ENCODE results near the gene KMT2B.
"Not testable (repeated sequence)": the region's sequence is repeated elsewhere in the genome, so short reads cannot be mapped to it uniquely, and the experiment has no call there.

Gene KMT2B

GRCh38 chr19:35760711-35761349, 43.0 kb downstream of the KMT2B start:
- DNase-seq: no peak

DNA sequence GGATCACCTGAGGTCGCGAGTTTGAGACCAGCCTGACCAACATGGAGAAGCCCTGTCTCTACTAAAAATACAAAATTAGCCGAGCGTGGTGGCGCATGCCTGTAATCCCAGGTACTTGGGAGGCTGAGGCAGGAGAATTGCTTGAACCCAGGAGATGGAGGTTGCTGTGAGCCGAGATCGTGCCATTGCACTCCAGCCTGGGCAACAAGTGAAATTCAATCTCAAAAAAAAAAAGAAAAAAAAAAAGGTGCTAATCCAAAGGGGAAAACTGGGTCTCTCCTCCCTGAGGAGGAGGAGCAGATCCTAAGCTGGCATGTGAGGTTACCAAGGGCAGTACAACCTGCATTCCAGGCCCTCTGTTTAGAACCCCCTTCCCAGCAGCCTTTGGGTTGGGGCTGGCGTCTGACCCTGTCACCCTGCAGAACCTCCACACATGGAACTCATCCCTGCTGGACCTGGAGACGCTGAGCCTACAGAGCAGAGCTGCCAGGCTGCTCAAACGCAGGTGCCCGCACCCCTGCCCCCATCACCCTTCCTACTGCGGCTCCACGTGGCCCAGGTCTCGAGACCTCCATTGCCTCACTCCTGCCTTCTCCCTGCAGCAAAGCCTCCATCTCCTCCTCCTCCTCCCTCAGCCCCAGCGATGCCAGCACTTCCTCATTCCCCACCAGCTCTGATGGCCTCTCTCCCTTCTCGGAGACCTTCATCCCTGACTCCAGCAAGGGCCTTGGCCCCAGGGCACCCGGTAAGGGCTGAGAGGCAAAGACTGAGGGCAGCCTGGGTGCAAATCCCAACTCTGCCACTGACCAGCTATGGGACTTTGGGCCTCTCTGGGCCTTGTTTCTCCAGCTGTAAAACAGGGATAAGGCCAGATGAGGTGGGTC, 46.9 kb downstream of the KMT2B start:
- no peak for DNase-seq

DNA sequence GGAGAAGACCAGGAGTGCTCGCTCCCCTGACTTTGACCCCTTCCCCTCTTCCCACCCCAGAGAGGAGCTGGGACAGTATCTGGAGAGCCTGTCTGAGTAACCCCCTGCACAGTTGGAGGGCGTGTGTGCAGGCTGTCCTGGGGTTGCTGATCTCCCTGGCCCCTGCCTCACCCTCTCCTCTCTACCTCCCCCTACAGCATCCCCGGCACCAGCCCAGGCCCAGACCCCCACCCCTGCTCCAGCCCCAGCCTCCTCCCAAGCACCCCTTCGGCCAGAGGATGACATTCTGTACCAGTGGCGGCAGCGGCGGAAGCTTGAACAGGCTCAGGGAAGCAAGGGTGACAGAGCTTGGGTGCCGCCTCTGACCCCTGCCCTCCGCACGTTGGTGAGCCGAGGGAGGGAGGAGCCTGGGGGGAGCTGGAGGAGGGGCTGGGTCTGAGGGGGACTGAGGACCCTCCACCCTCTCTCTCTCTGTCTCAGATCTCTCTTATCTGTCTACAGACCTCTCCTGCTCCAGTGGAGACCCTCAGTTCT, 48.8 kb downstream of the KMT2B start:
- no peak for DNase-seq

DNA sequence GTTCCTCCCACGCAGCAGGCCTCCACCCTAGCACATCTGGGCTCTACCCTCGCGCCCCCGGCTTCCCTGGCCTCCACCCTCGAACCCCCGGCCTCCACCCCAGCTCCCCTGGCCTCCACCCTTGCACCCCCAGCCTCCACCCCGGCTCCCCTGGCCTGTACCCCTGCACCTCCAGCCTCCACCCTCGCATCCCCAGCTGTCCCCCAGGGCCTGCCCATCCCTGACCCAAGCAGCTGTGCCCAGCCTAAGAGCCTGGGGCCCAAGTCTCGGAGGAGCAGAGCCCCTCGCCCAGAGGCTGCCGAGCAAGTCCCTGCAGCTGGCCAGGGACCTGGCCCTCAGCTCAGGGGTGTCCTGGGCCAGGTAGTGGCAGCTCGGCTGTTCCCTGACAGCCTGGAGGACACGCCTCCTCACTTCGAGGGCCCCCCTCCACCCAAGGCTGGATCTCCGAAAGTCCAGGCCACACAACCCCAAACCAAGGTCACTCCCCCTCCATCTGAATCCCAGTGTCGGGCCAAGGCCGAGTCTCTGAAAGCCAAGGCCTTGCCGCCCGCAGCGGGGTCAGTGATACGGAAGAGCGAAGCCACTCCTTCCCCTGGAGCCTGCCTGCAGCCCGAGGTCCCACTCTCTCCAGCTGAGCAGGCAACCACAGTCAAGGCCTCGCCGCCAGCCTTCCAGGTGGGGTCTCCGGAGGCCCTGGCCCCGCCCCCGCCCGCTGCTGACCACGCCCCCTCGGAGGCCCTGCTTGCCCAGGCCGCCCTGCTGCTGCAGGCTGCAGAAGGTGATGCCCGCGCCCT, 49.7 kb downstream of the KMT2B start:
- no peak for DNase-seq

DNA sequence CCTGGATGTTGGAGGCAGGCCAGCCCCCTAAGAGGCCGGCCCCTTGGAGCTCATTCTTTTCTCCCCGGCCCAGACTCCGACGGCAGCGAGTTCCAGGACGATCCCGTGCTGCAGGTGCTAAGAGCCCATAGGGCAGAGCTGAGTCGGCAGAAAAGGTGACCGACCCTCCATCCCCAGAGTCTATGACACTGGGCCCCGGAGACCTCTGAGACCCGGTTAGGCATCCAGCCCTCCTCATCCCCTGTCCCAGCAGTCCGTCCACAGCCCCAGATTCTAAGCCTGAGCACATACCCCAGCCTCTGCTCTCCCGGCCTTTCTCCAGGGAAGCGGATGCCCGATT, 50.2 kb downstream of the KMT2B start:
- DNase-seq: no peak

DNA sequence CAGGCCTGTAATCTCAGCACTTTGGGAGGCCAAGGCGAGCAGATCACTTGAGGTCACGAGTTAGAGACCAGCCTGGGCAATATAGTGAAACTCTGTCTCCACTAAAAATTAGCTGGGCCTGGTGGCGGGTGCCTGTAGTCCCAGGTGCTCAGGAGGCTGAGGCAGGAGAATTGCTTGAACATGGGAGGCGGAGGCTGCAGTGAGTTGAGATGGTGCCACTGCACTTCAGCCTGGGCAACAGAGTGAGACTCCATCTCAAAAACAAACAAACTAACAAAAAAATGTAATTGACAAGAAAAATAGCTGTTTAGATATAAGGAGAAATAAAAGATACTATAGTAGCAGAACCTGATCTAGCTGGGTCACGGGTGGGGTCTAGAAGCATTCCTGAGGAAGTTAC, 54.6 kb downstream of the KMT2B start:
- not testable (repeated sequence) for DNase-seq

GRCh38 chr19:35773020-35773806, 55.4 kb downstream of the KMT2B start:
- peak; percentile 27 for DNase-seq

GRCh38 chr19:35774274-35775045, 56.7 kb downstream of the KMT2B start:
- DNase-seq: no peak

DNA sequence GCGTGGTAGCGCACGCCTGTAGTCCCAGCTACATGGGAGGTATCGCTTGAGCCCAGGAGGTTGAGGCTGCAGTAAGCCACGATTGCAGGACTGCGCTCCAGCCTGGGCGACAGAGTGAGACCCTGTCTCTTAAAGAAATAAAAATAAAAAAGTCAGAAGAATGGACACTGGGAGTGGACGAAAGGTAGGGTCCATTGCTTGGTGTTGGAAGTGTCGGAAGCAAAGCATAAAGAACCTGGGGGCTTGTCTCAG, 57.2 kb downstream of the KMT2B start:
- no peak for DNase-seq

DNA sequence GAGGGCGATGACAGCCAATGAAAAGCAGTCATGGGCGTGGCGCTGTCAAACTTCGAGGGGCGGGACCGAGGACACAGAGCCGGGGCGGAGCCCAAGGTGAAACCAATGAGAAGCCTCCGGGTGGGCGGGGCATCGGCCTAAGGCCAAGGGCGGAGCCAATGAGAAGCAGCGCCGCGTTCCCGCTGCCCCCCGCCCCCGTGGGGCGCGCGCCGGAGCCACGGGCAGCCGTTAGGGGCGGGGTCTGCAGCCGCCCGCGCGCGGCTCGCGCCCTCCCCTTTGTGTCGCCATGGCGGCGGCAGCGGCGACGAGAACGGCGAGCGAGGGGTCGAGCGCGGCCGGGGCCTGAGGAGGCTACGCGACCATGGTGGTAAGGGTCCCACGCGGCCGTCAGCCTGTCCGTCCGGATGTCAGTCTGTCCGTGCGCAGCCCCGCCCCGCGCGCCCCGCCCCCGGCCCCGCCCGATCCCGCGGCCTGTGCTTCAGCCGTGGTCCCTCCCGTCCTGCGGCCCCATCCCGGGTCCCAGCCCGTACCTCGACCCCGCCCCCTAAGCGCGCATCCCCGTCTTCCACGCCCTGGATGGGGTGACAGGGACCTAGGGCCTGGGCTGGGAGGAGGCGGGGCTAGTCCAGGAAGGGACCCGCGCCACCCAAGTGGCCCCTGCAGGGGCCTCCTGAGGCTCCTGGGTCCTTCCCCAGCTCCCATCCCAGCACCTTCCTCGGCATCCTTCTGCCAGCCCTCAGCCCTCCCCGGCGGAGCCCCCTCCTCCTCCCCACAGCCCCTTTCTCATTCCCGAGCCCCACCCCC, 57.7 kb downstream of the KMT2B start, which contains the start of gene ARHGAP33:
Gene ARHGAP33 (plus strand): TSS at position 267 of the 804 bp plus-strand sequence. CDS start 95 bp downstream, at position 362.
- DNase-seq: peak; percentile 99

DNA sequence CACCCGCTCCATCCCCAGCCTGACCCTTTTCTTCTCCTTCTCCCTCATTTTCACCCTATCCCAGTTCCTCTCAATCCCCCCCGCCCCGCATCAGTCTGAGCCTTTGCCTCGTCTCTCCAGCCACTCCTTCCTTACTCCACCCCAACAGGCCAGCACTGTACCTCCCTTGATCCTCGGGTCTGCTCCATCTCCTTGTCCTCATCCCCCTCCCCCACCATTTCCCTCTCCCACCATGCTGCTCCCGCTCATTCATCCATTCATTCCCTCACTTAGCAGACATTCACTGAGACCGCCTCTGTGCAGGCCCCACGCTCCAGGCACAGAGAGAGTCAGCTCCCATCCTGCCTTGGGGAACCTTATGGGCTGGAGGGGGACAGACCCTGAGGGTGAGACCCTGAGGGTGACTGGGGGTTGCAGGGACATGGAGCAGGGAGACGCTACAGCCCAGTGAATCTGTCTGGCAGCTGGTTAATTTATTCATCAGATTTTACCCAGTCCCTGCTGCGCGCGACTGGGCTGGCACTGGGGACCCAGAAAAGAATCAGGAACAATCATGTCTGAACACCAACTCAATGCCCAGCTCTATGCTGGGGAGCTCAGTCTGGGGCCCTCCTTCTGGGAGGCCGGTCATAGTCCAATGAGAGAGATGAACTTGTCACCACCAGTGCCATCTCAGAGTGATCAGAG, 58.4 kb downstream of the KMT2B start:
- DNase-seq: no peak

- no peak for DNase-seq
These were observed 59.5 kb downstream of the KMT2B start for GRCh38 chr19:35777086-35777841.

- DNase-seq: no peak
These were observed 60.2 kb downstream of the KMT2B start for GRCh38 chr19:35777961-35778360.

GRCh38 chr19:35779033-35779432, 61.2 kb downstream of the KMT2B start:
- DNase-seq: no peak

DNA sequence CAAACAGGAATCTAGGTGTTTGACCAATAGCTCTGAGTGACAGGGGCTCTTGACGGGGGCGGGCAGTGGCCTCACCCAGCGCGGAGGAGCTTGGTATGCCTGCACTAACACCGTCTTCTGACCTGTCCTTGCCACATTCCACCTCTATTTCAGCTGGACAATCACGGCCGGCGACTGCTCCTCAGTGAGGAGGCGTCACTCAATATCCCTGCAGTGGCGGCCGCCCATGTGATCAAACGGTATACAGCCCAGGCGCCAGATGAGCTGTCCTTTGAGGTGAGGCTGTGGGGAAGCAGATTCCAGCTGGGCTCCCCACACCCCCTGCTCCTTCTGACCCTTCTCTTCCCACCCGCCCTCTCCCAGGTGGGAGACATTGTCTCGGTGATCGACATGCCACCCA, 62.3 kb downstream of the KMT2B start:
- no peak for DNase-seq

- DNase-seq: no peak
These were observed 62.9 kb downstream of the KMT2B start for GRCh38 chr19:35780717-35781116.

- no peak for DNase-seq
These were observed 63.8 kb downstream of the KMT2B start for GRCh38 chr19:35781650-35782049.

GRCh38 chr19:35782589-35782988, 64.8 kb downstream of the KMT2B start:
- no peak for DNase-seq
